HG03575 (cell line): ENCODE results near the gene ZDHHC4.
A peak's percentile ranks its signal among the peaks of the same experiment; 100 is the strongest.
"Not testable (repeated sequence)": the region's sequence is repeated elsewhere in the genome, so short reads cannot be mapped to it uniquely, and the experiment has no call there.

ENCODE experiments used
- ATAC-seq: cut with Tn5 transposase; IDR thresholded peaks from one replicate; pipeline ENCODE4 v1.9.1; 2021; ENCODE audit not compliant: unreplicated experiment, insufficient number of reproducible peaks, low FRiP score; ENCODE audit errors: extremely low read depth

Gene ZDHHC4

GRCh38 chr7:6558837-6559236 is 18.4 kb upstream of the ZDHHC4 start:
- no peak for ATAC-seq

- ATAC-seq, result no peak
These were observed 17.4 kb upstream of the ZDHHC4 start for GRCh38 chr7:6559896-6560295.

- no peak for ATAC-seq
These were observed 15.1 kb upstream of the ZDHHC4 start for GRCh38 chr7:6562106-6562505.

GRCh38 chr7:6563936-6564770 is 13.1 kb upstream of the ZDHHC4 start:
- ATAC-seq, result no peak

- ATAC-seq, result no peak
These were observed 11.6 kb upstream of the ZDHHC4 start for GRCh38 chr7:6565655-6566054.

- no peak for ATAC-seq
These were observed 9.4 kb upstream of the ZDHHC4 start for GRCh38 chr7:6567886-6568285.

- no peak for ATAC-seq
These were observed 6.0 kb upstream of the ZDHHC4 start for GRCh38 chr7:6571160-6571779.

GRCh38 chr7:6575281-6576023 is 1.8 kb upstream of the ZDHHC4 start:
- ATAC-seq, result no peak

- no peak for ATAC-seq
These were observed 1.0 kb upstream of the ZDHHC4 start for GRCh38 chr7:6576024-6576866.

GRCh38 chr7:6576867-6577368 is 336 bp upstream of the ZDHHC4 start:
- ATAC-seq, result not testable (repeated sequence)

- no peak for ATAC-seq
These were observed 1.1 kb downstream of the ZDHHC4 start for GRCh38 chr7:6578114-6579084.

GRCh38 chr7:6579446-6579845 is 2.2 kb downstream of the ZDHHC4 start:
- no peak for ATAC-seq

GRCh38 chr7:6585746-6586432 is 8.6 kb downstream of the ZDHHC4 start:
- ATAC-seq, result not testable (repeated sequence)

- ATAC-seq, result no peak
These were observed 11.3 kb downstream of the ZDHHC4 start for GRCh38 chr7:6588566-6588965.

GRCh38 chr7:6589151-6589828 is 12.0 kb downstream of the ZDHHC4 start:
- no peak for ATAC-seq

- peak; percentile 37 for ATAC-seq
These were observed 12.8 kb downstream of the ZDHHC4 start, which contains the start of gene INTS15 for GRCh38 chr7:6589829-6590644. Gene INTS15, plus strand, starts transcription at chr7:6590021. Its CDS starts 263 bp downstream, at chr7:6590284.
